ENCODE results near the gene DRD4. TPM values are rescaled to one million over a fixed set of nuclear protein-coding genes. Genes with fewer than 3 reads are reported as not detected.
A peak's percentile ranks its signal among the peaks of the same experiment; 100 is the strongest.

DRD4 gene
- total and polyA plus RNA-seq, 2 of the 8 experiments (the other 6 are each of a cell fraction or from before 2014, with no cell fraction given), result 3.4 to 4.9 TPM

GRCh38 chr11:625636-626268, 11.3 kb upstream of the DRD4 start:
- WGBS, 2 experiments (ENCODE audit: extremely low coverage in 1 of 2, insufficient coverage in 1 of 2, insufficient read length in 1 of 2, insufficient replicate concordance in 2 of 2, low coverage in 1 of 2, low lambda C conversion rate in 2 of 2, missing lambda C conversion rate in 1 of 2), result 87% methylated on average over 16 of the region's 22 CpGs; no CpG with 5 or more reads in 1 of the 2 experiments
- Histone ChIP-seq H3K14ac (ENCODE audit: insufficient read length) (no peak overlapping the region), H4K91ac (replicated peaks; ENCODE audit: insufficient read length, low read length) (no peak overlapping the region), H2AFZ (ENCODE audit: low read length) (no peak overlapping the region), H2BK5ac (ENCODE audit: low read depth, low read length) (no peak overlapping the region), H4K8ac (ENCODE audit: extremely low read depth, insufficient read depth, low read length) (no peak overlapping the region), H2BK12ac (ENCODE audit: low read depth, low read length) (no peak overlapping the region), H4K20me1 (replicated peaks in 1 of 2; ENCODE audit: control insufficient read depth in 1 of 2, insufficient read depth in 2 of 2, low read length in 2 of 2) (peaks cover 0 to 7% of the 10 kb centered on the region in 2 experiments), H2BK20ac (ENCODE audit: low read length) (no peak overlapping the region), H3K56ac (replicated peaks; ENCODE audit: insufficient read length, low read depth, low read length) (no peak overlapping the region), H3K4ac (replicated peaks; ENCODE audit: insufficient read length, low read depth, low read length) (no peak overlapping the region), H3K79me2 (ENCODE audit: control insufficient read depth in 1 of 2, insufficient read depth in 2 of 2, low read length in 2 of 2) (no peaks in the 10 kb centered on the region), H3K18ac (ENCODE audit: extremely low read depth, low read length) (no peak overlapping the region), H3K23ac (ENCODE audit: insufficient read length) (no peak overlapping the region), H3K79me1 (ENCODE audit: low read depth, low read length) (no peaks in the 10 kb centered on the region), H3K23me2 (ENCODE audit: low read depth, low read length) (no peaks in the 10 kb centered on the region; the same call in 1 of the 2 replicates), H3K36me3 (ENCODE audit: control insufficient read depth in 2 of 4, insufficient read depth in 4 of 4, low read length in 3 of 4) (no peaks in the 10 kb centered on the region), H2BK120ac (replicated peaks; ENCODE audit: low read depth, low read length) (no peak overlapping the region), H3K27me3 (replicated peaks in 1 of 4; ENCODE audit: control insufficient read depth in 3 of 4, extremely low read depth in 1 of 4, insufficient read depth in 3 of 4, low read length in 3 of 4) (peaks cover 3 to 14% (median 10%) of the 10 kb centered on the region in 4 experiments; a peak in 6 of 7 replicates), H3K4me1 (replicated peaks in 1 of 4; ENCODE audit: control insufficient read depth in 3 of 4, insufficient read depth in 4 of 4, low read length in 3 of 4) (peaks cover 0 to 6% (median under 1%) of the 10 kb centered on the region in 4 experiments; a peak in 2 of 7 replicates), H3K9ac (replicated peaks in 1 of 4; ENCODE audit: extremely low read depth in 1 of 4, low read depth in 3 of 4, low read length in 3 of 4) (no peak overlapping the region), H3K9me3 (ENCODE audit: insufficient read depth in 2 of 2, low read depth in 1 of 2, low read length in 1 of 2) (no peaks in the 10 kb centered on the region), H2AK5ac (ENCODE audit: low read depth, low read length) (no peak overlapping the region), H3K4me3 (ENCODE audit: extremely low read depth in 1 of 4, insufficient read depth in 2 of 4, low read depth in 3 of 4, low read length in 4 of 4) (no peak overlapping the region), H4K5ac (ENCODE audit: insufficient read length, low read depth, low read length) (no peak overlapping the region), H2BK15ac (ENCODE audit: low read length) (no peak overlapping the region), H3K4me2 (ENCODE audit: insufficient read depth in 1 of 2, low read depth in 2 of 2, low read length in 2 of 2) (0 out of 4 replicates have a peak overlapping the region, but pooled peaks of 1 of the 2 experiments have one; percentile 39), H3K27ac (ENCODE audit: low read depth, low read length) (no peak overlapping the region)
- no peak for FAIRE-seq
- ChIA-PET CTCF (ENCODE audit: partially characterized antibody) (interaction anchor here (0.8 kb wide), 1 partner anchor 30 kb away, joined by 3 read pairs; no protein-coding TSS in a partner anchor), POLR2A (ENCODE audit: partially characterized antibody) (interaction anchor here (1.6 to 2.5 kb wide), 4 partner anchors 10 to 89 kb away, joined by 5 to 8 read pairs (median 8); partner anchors contain the start of genes DRD4, IRF7 and LRRC56)
- no peak for DNase-seq (ENCODE audit: low read depth in 1 of 2, low spot score in 2 of 2)
- TF ChIP-seq EP300 (IDR thresholded peaks at IDR 0.05; ENCODE audit: borderline replicate concordance in 1 of 2, low read depth in 2 of 2, low read length in 2 of 2), result no peak
- TF ChIP-seq ASH2L (IDR thresholded peaks at IDR 0.05; ENCODE audit: low read length), result no peak
- TF ChIP-seq TAF7 (optimal IDR thresholded peaks at IDR 0.05; ENCODE audit: borderline replicate concordance, low read depth, low read length), result no peak
- TF ChIP-seq KDM5A (IDR thresholded peaks at IDR 0.05; ENCODE audit: low read length), result no peak
- TF ChIP-seq CHD1 (IDR thresholded peaks at IDR 0.05; ENCODE audit: low read depth, low read length), result no peak
- no peak for TF ChIP-seq GTF2F1 (IDR thresholded peaks at IDR 0.05; ENCODE audit: borderline replicate concordance, low read depth, low read length)
- TF ChIP-seq TEAD4 (IDR thresholded peaks at IDR 0.05; ENCODE audit: low read depth, low read length), result no peak
- no peak for TF ChIP-seq CTCF (IDR thresholded peaks at IDR 0.05; ENCODE audit: control extremely low read depth in 1 of 3, insufficient read depth in 1 of 3, low read depth in 1 of 3, low read length in 3 of 3)
- TF ChIP-seq RBBP5 (IDR thresholded peaks at IDR 0.05; ENCODE audit: borderline replicate concordance, low read depth, low read length), result no peak

Measured in H1 (cell line).